Thyroid gland (tissue), 4 donors: ENCODE results near the gene TMEM269. TPM values are rescaled to one million over a fixed set of nuclear protein-coding genes. Genes with fewer than 3 reads are reported as not detected.

Source experiments
- DNase-seq, 2 donors: peaks; one replicate each; pipeline ENCODE4 v3.0.0-alpha.2; 2019
- H3K27ac ChIP-seq, 3 donors: fragments of 200-600 bp; sonication (generic); 1 replicate in 2 of 3; 2 replicates in 1 of 3; pipeline ENCODE4 v1.5.1; 2016 to 2019; ENCODE audit warnings: mild to moderate bottlenecking in 1 of 3, moderate library complexity in 1 of 3
- H3K27me3 ChIP-seq: fragments of 200-600 bp; sonication (generic); one replicate; pipeline ENCODE4 v1.5.1; 2019
- H3K36me3 ChIP-seq, 2 donors: fragments of 200-600 bp; sonication (generic); one replicate each; pipeline ENCODE4 v1.5.1; 2016 to 2019
- H3K4me1 ChIP-seq, 2 donors: fragments of 200-600 bp; sonication (generic); one replicate each; pipeline ENCODE4 v1.5.1; 2017 to 2019
- H3K4me3 ChIP-seq, 3 donors: fragments of 200-600 bp; sonication (generic); replicated peaks in 1 of 3; 1 replicate in 2 of 3; 2 replicates in 1 of 3; pipeline ENCODE4 v1.5.1; 2016; ENCODE audit warnings: mild to moderate bottlenecking in 1 of 3
- H3K9me3 ChIP-seq: fragments of 200-600 bp; sonication (generic); one replicate; pipeline ENCODE4 v1.5.1; 2017
- CTCF ChIP-seq, 6 experiments: fragments of 200-600 bp in 3 of 6; fragments of 450-650 bp in 3 of 6; sonication (generic) in 3 of 6; IDR thresholded peaks; one replicate each; pipeline ENCODE4 v1.5.1; 2016 to 2019; ENCODE audit warnings: antibody characterized with exemption in 6 of 6, mild to moderate bottlenecking in 2 of 6, inconsistent platforms in 1 of 6, moderate library complexity in 1 of 6
- POLR2A ChIP-seq, 2 donors: fragments of 450-650 bp; IDR thresholded peaks; one replicate each; pipeline ENCODE4 v1.6.1; 2017; ENCODE audit warnings: antibody characterized with exemption in 2 of 2, mild to moderate bottlenecking in 2 of 2, moderate library complexity in 1 of 2
- WGBS, 2 donors: methylation state at CpG; one replicate each; pipeline ENCODE4 v1.1.5; 2017; 5-methylcytosine and 5-hydroxymethylcytosine counted together
- intact Hi-C: fragments of 100-400 bp; cut with DNase I; formaldehyde crosslinking; loops from one replicate; pipeline ENCODE4 v1.15.1; 2023
- total RNA-seq, 4 donors: library from RNA; depleted of rRNA; stranded (reverse); fragments of >200 nt; gene quantifications; one replicate each; pipeline ENCODE4 v1.2.3, GENCODE V29; 2016

The TMEM269 gene
- total RNA-seq, 4 donors from 2014 or later, result 0.11 to 2.6 TPM; not detected in 2

- H3K4me1 ChIP-seq, result peaks cover 13% of the 10 kb centered on the region in 2 donors
- peak overlapping the region; percentile 91 to 100 (median 97) for H3K27ac ChIP-seq
- no peaks in the 10 kb centered on the region for H3K27me3 ChIP-seq
- H3K4me3 ChIP-seq, result peak overlapping the region; percentile 16 to 43 (median 37)
- TF ChIP-seq POLR2A (IDR thresholded peaks at IDR 0.05), result no peak
- no peak for TF ChIP-seq CTCF (IDR thresholded peaks at IDR 0.05)
- 2% methylated on average over 6 to 7 of the region's 13 CpGs for WGBS, 2 donors
- no peaks in the 10 kb centered on the region for H3K36me3 ChIP-seq
- DNase-seq, result no peak
- no peaks in the 10 kb centered on the region for H3K9me3 ChIP-seq
- intact Hi-C loops, result loop anchor here (5.0 kb wide), 1 partner anchor 50 kb away; the partner anchor contains the start of genes C1orf50 and P3H1
Measured at GRCh38 chr1:42817440-42817767, 32.6 kb downstream of the TMEM269 start.

GRCh38 chr1:42817976-42818375, 33.2 kb downstream of the TMEM269 start:
- intact Hi-C loops, result loop anchor here (5.0 kb wide), 1 partner anchor 51 kb away; the partner anchor contains the start of genes C1orf50 and P3H1
- no peaks in the 10 kb centered on the region for H3K9me3 ChIP-seq
- H3K27ac ChIP-seq, result no peak overlapping the region
- no peak for DNase-seq
- WGBS, 2 donors, result 93 to 97% methylated on average over 3 of the region's 3 CpGs
- no peak for TF ChIP-seq POLR2A (IDR thresholded peaks at IDR 0.05)
- TF ChIP-seq CTCF (IDR thresholded peaks at IDR 0.05), result no peak
- H3K4me3 ChIP-seq, result peak overlapping the region in 1 of 3 donors; percentile 16
- H3K4me1 ChIP-seq, result peaks cover 14 to 16% of the 10 kb centered on the region in 2 donors
- H3K36me3 ChIP-seq, result no peaks in the 10 kb centered on the region
- H3K27me3 ChIP-seq, result no peaks in the 10 kb centered on the region

GRCh38 chr1:42820813-42821212, 36.0 kb downstream of the TMEM269 start:
- H3K9me3 ChIP-seq, result no peaks in the 10 kb centered on the region
- no peak for DNase-seq
- H3K36me3 ChIP-seq, result no peaks in the 10 kb centered on the region
- WGBS, 2 donors, result 66 to 72% methylated on average over 1 of the region's 1 CpG
- TF ChIP-seq CTCF (IDR thresholded peaks at IDR 0.05) (no peak), POLR2A (IDR thresholded peaks at IDR 0.05) (no peak)
- no peaks in the 10 kb centered on the region for H3K27me3 ChIP-seq
- H3K4me1 ChIP-seq, result peaks cover 17 to 18% of the 10 kb centered on the region in 2 donors
- no peak overlapping the region for H3K4me3 ChIP-seq
- intact Hi-C loops, result no loop called here
- H3K27ac ChIP-seq, result no peak overlapping the region

- Histone ChIP-seq H3K36me3 (no peaks in the 10 kb centered on the region), H3K4me3 (no peak overlapping the region), H3K27ac (no peak overlapping the region), H3K4me1 (peaks cover 11 to 18% of the 10 kb centered on the region in 2 donors), H3K27me3 (no peaks in the 10 kb centered on the region), H3K9me3 (no peaks in the 10 kb centered on the region)
- 96 to 98% methylated on average over 2 of the region's 2 CpGs for WGBS, 2 donors
- TF ChIP-seq POLR2A (IDR thresholded peaks at IDR 0.05) (no peak), CTCF (IDR thresholded peaks at IDR 0.05) (no peak)
- intact Hi-C loops, result no loop called here
- DNase-seq, result no peak
Measured at GRCh38 chr1:42821690-42822089, 36.9 kb downstream of the TMEM269 start.

- Histone ChIP-seq H3K9me3 (no peaks in the 10 kb centered on the region), H3K4me3 (no peak overlapping the region), H3K4me1 (peaks cover 7 to 14% of the 10 kb centered on the region in 2 donors), H3K27me3 (no peaks in the 10 kb centered on the region), H3K36me3 (no peaks in the 10 kb centered on the region), H3K27ac (peak overlapping the region in 1 of 3 donors; percentile 6)
- no peak for DNase-seq
- intact Hi-C loops, result no loop called here
- WGBS, 2 donors, result 67 to 80% methylated on average over 2 of the region's 2 CpGs
- TF ChIP-seq CTCF (IDR thresholded peaks at IDR 0.05), result no peak
- TF ChIP-seq POLR2A (IDR thresholded peaks at IDR 0.05), result no peak
Measured at GRCh38 chr1:42822800-42823392, 38.1 kb downstream of the TMEM269 start.
